WERI-Rb-1 (cell line): ENCODE data around the gene SSBP2.
"Not testable (repeated sequence)": the region's sequence is repeated elsewhere in the genome, so short reads cannot be mapped to it uniquely, and the experiment has no call there.

Experiments
- DNase-seq: peaks from one replicate; pipeline ENCODE4 v3.0.0-alpha.2; 2020
- H3K27ac ChIP-seq: fragments of 250-450 bp; sonication (Bioruptor Pico); 2 replicates; pipeline ENCODE4 v1.5.1; 2020; ENCODE audit warnings: mild to moderate bottlenecking, moderate library complexity
- H3K27me3 ChIP-seq: fragments of 250-450 bp; sonication (Bioruptor Pico); 2 replicates; pipeline ENCODE4 v1.5.1; 2021; ENCODE audit warnings: mild to moderate bottlenecking, low read depth, moderate library complexity; ENCODE audit not compliant: insufficient read depth, severe bottlenecking
- H3K36me3 ChIP-seq: fragments of 250-450 bp; sonication (Bioruptor Pico); 2 replicates; pipeline ENCODE4 v1.5.1; 2020; ENCODE audit warnings: mild to moderate bottlenecking, moderate library complexity
- H3K4me3 ChIP-seq: 2 replicates; pipeline ENCODE4 v1.5.1; 2011; ENCODE audit warnings: low read depth, mild to moderate bottlenecking, control low read depth, low read length
- H3K9me3 ChIP-seq: fragments of 250-450 bp; sonication (Bioruptor Pico); 2 replicates; pipeline ENCODE4 v1.5.1; 2021; ENCODE audit warnings: mild to moderate bottlenecking, moderate library complexity; ENCODE audit not compliant: severe bottlenecking
- CTCF ChIP-seq: IDR thresholded peaks from 2 replicates; pipeline ENCODE4 v1.5.1; 2011; ENCODE audit warnings: low read depth, mild to moderate bottlenecking, control low read depth, inconsistent platforms, low read length

Gene SSBP2

GRCh38 chr5:81495286-81495685 lies 255.6 kb downstream of the SSBP2 start:
- no peaks in the 10 kb centered on the region for H3K36me3 ChIP-seq
- H3K4me3 ChIP-seq, result no peak overlapping the region
- no peak for DNase-seq

GRCh38 chr5:81488862-81489261 lies 262.0 kb downstream of the SSBP2 start:
- H3K4me3 ChIP-seq, result no peak overlapping the region
- no peak for TF ChIP-seq CTCF
- no peak overlapping the region for H3K27ac ChIP-seq
- H3K9me3 ChIP-seq, result no peaks in the 10 kb centered on the region
- DNase-seq, result no peak
- H3K27me3 ChIP-seq, result no peaks in the 10 kb centered on the region
- H3K36me3 ChIP-seq, result no peaks in the 10 kb centered on the region

More at GRCh38 chr5:81495286-81495685, 255.6 kb downstream of the SSBP2 start:
- no peak for TF ChIP-seq CTCF
- Histone ChIP-seq H3K9me3 (no peaks in the 10 kb centered on the region), H3K27me3 (no peaks in the 10 kb centered on the region), H3K27ac (no peak overlapping the region)

- Histone ChIP-seq H3K27ac (no peak overlapping the region), H3K4me3 (no peak overlapping the region), H3K36me3 (no peaks in the 10 kb centered on the region), H3K9me3 (no peaks in the 10 kb centered on the region), H3K27me3 (no peaks in the 10 kb centered on the region)
- no peak for TF ChIP-seq CTCF
- no peak for DNase-seq
Observed at GRCh38 chr5:81486711-81487110, 264.2 kb downstream of the SSBP2 start.

DNA sequence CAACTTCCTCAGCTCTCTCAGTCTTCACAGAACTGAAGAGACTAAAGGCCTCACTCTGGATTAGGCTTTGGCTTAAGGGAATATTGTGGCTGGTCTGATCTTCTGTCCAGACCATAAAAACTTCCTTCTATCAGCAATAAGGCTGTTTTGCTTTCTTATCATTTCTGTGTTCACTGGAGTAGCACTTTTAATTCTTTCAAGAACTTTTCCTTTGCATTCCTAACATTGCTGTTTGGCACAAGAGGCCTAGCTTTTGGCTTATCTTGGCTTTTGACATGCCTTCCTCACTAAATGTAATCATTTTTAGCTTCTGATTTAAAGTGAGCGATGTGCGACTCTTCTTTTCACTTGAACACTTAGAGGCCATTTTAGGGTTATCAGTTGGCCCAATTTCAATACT lies 268.3 kb downstream of the SSBP2 start:
- no peak for DNase-seq
- Histone ChIP-seq H3K36me3 (no peaks in the 10 kb centered on the region), H3K9me3 (no peaks in the 10 kb centered on the region), H3K27ac (no peak overlapping the region), H3K4me3 (no peak overlapping the region), H3K27me3 (no peaks in the 10 kb centered on the region)
- no peak for TF ChIP-seq CTCF

- H3K4me3 ChIP-seq, H3K9me3 ChIP-seq, H3K36me3 ChIP-seq, DNase-seq, H3K27ac ChIP-seq, H3K27me3 ChIP-seq: not testable (repeated sequence)
Observed at GRCh38 chr5:81473395-81473794, 277.5 kb downstream of the SSBP2 start.

- no peak overlapping the region for H3K4me3 ChIP-seq
- no peak for DNase-seq
- no peaks in the 10 kb centered on the region for H3K27me3 ChIP-seq
- H3K9me3 ChIP-seq, result no peaks in the 10 kb centered on the region
- TF ChIP-seq CTCF, result no peak
- peaks cover 9% of the 10 kb centered on the region for H3K36me3 ChIP-seq
- no peak overlapping the region for H3K27ac ChIP-seq
Observed at GRCh38 chr5:81469676-81470075, 281.2 kb downstream of the SSBP2 start.
